ENCODE measurements around the gene B3GALT2. TPM values are rescaled to one million over a fixed set of nuclear protein-coding genes. Genes with fewer than 3 reads are reported as not detected.

Gene B3GALT2
- total RNA-seq, 1 donor from 2014 or later, result 0.79 TPM

DNA sequence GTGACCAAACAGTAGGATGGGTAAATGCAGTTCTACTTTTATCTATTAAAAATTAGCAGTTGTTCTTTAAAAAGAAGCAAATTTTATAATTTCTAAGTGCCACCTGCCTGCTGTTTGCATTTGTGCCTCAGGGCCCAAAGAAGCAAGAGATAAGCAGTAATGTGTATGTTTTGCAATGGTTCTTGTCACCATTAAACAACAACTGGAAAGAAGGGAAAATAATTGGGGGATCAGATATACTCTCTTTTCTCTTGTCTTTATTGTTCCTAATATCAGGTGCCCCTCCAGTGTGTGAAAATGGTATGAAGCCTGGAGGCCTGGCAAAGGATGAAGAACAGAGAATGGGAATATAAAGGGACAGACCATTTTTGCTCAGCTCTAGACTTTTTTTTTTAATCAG is 9.6 kb downstream of the B3GALT2 start:
- Mint-ChIP-seq H3K27ac (no peak overlapping the region), H3K9me3 (ENCODE audit: low read depth) (no peaks in the 10 kb centered on the region), H3K27me3 (no peaks in the 10 kb centered on the region), H3K4me3 (ENCODE audit: low read depth) (no peak overlapping the region), H3K36me3 (ENCODE audit: insufficient read depth) (peaks cover 8% of the 10 kb centered on the region), H3K4me1 (ENCODE audit: low read depth) (peaks cover 5% of the 10 kb centered on the region)
- DNase-seq (ENCODE audit: low spot score, unreplicated experiment), result no peak
- TF ChIP-seq, protein P1, sequence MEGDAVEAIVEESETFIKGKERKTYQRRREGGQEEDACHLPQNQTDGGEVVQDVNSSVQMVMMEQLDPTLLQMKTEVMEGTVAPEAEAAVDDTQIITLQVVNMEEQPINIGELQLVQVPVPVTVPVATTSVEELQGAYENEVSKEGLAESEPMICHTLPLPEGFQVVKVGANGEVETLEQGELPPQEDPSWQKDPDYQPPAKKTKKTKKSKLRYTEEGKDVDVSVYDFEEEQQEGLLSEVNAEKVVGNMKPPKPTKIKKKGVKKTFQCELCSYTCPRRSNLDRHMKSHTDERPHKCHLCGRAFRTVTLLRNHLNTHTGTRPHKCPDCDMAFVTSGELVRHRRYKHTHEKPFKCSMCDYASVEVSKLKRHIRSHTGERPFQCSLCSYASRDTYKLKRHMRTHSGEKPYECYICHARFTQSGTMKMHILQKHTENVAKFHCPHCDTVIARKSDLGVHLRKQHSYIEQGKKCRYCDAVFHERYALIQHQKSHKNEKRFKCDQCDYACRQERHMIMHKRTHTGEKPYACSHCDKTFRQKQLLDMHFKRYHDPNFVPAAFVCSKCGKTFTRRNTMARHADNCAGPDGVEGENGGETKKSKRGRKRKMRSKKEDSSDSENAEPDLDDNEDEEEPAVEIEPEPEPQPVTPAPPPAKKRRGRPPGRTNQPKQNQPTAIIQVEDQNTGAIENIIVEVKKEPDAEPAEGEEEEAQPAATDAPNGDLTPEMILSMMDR (IDR thresholded peaks at IDR 0.05; ENCODE audit: unreplicated experiment), result no peak

DNA sequence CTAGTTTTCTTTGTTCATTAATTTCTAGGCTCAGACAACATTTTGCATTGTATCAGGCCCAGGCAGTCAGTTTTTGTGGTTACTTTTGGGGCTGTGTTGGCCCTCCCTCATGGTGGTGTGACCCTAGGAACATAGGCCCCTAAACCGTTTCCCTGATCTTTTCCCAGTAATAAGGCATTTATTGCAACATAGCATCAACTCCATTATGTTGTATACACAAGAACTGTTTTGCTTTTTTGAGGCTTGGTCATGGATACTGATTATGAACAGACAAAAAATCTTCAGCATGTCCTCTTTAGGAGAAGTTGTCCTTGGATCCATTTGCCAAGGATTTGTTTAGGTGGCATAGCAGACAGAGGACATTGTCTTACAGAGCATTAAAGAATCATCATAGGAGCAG is 10.3 kb downstream of the B3GALT2 start:
- DNase-seq (ENCODE audit: low spot score, unreplicated experiment), result no peak
- no peak overlapping the region for H3K27ac Mint-ChIP-seq
- TF ChIP-seq, protein P1 (IDR thresholded peaks at IDR 0.05; ENCODE audit: unreplicated experiment), result no peak
- H3K4me1 Mint-ChIP-seq (ENCODE audit: low read depth), result peaks cover 5% of the 10 kb centered on the region
- no peaks in the 10 kb centered on the region for H3K27me3 Mint-ChIP-seq
- H3K9me3 Mint-ChIP-seq (ENCODE audit: low read depth), result peaks cover 3% of the 10 kb centered on the region
- H3K4me3 Mint-ChIP-seq (ENCODE audit: low read depth), result no peak overlapping the region
- peaks cover 10% of the 10 kb centered on the region for H3K36me3 Mint-ChIP-seq (ENCODE audit: insufficient read depth)

DNA sequence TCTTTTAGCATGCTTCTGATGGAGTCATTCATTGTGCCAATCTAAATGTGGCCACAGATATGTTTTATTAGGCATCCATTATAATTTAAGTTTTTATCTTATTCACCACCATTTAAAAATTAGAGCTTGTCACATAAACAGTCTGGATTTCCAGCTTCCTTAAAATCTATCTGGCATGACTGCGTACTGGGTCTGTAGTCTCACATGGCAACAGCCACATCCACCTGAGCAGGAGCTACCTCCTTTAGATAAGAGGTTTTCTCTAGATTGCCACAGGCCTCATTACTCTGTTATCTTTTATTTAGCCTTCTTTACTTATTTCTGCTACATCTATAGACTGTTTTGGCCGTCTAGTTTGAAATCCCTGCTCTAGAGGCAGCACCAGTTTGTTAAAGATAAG is 29.1 kb downstream of the B3GALT2 start:
- TF ChIP-seq, protein P1 (IDR thresholded peaks at IDR 0.05; ENCODE audit: unreplicated experiment), result no peak
- H3K9me3 Mint-ChIP-seq (ENCODE audit: low read depth), result no peaks in the 10 kb centered on the region
- peaks cover 22% of the 10 kb centered on the region for H3K4me1 Mint-ChIP-seq (ENCODE audit: low read depth)
- H3K27ac Mint-ChIP-seq, result no peak overlapping the region
- H3K27me3 Mint-ChIP-seq, result no peaks in the 10 kb centered on the region
- H3K4me3 Mint-ChIP-seq (ENCODE audit: low read depth), result no peak overlapping the region
- no peak for DNase-seq (ENCODE audit: low spot score, unreplicated experiment)
- H3K36me3 Mint-ChIP-seq (ENCODE audit: insufficient read depth), result peaks cover 6% of the 10 kb centered on the region

DNA sequence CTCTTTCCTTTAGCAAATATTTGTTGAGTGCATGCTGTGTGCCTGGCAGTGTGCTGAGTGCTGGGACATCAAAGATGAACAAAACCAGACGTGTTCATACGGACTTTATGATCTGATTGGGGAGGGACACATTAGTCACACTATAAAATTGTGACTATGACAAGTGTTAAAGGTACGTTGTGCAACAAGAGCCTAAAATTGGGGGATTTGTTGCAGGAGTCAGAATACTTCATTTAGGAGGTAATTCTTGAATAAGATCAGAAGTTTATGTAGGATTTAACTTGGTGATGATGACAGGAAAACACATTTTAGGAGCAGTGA is 29.6 kb downstream of the B3GALT2 start:
- no peak overlapping the region for H3K4me3 Mint-ChIP-seq (ENCODE audit: low read depth)
- H3K36me3 Mint-ChIP-seq (ENCODE audit: insufficient read depth), result peaks cover 8% of the 10 kb centered on the region
- DNase-seq (ENCODE audit: low spot score, unreplicated experiment), result no peak
- H3K4me1 Mint-ChIP-seq (ENCODE audit: low read depth), result peaks cover 22% of the 10 kb centered on the region
- H3K9me3 Mint-ChIP-seq (ENCODE audit: low read depth), result no peaks in the 10 kb centered on the region
- H3K27ac Mint-ChIP-seq, result no peak overlapping the region
- no peaks in the 10 kb centered on the region for H3K27me3 Mint-ChIP-seq
- TF ChIP-seq, protein P1 (IDR thresholded peaks at IDR 0.05; ENCODE audit: unreplicated experiment), result no peak

DNA sequence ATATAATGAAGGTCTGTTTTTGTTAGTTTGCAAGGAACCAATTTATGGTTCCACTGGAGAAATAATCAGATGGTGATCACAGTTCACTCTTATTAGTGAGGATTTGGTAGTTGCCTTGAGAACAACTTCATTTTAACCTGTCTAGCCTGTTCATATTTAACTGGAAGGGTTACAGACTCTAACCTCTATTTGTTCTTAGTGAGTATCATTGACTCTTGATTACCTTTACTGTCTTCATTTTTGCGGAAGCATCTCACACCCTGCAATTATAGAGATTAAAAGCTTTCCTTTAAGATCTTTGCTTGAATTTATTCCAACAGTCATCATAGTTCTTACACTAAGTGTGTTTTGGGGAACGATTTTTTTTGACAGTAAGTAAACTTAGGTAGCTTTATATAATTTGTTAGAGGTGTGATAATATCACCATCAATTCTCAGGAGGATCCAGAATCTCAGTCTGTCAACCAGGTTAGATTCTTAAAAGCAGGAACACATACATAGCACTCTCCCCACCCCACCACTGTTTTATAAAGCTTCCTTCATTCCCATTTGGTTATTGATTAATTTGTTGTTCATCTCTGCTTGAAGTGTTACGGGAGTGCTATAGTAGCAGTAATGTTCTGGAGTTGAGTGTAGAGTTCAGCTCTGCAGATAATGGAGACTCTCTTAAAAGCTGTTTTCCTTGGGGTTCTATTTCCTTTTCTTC is 30.1 kb downstream of the B3GALT2 start:
- TF ChIP-seq, protein P1 (IDR thresholded peaks at IDR 0.05; ENCODE audit: unreplicated experiment), result no peak
- H3K36me3 Mint-ChIP-seq (ENCODE audit: insufficient read depth), result peaks cover 11% of the 10 kb centered on the region
- H3K27me3 Mint-ChIP-seq, result no peaks in the 10 kb centered on the region
- no peaks in the 10 kb centered on the region for H3K9me3 Mint-ChIP-seq (ENCODE audit: low read depth)
- no peak overlapping the region for H3K27ac Mint-ChIP-seq
- no peak overlapping the region for H3K4me3 Mint-ChIP-seq (ENCODE audit: low read depth)
- peaks cover 22% of the 10 kb centered on the region for H3K4me1 Mint-ChIP-seq (ENCODE audit: low read depth)
- DNase-seq (ENCODE audit: low spot score, unreplicated experiment), result no peak
